H1 (cell line): Measurements from ENCODE around the gene LRCH3. TPM values are rescaled to one million over a fixed set of nuclear protein-coding genes. Genes with fewer than 3 reads are reported as not detected.

Experiments used
- GTF2F1 ChIP-seq: IDR thresholded peaks from 2 replicates; pipeline ENCODE4 v1.6.1; 2012; ENCODE audit warnings: low read depth, low read length, improper control_type of control experiment, borderline replicate concordance
- JUND ChIP-seq: IDR thresholded peaks from 2 replicates; pipeline ENCODE4 v1.6.1; 2011; ENCODE audit warnings: mild to moderate bottlenecking, improper control_type of control experiment, low read length
- KDM5A ChIP-seq: fragments of 200-600 bp; IDR thresholded peaks from 2 replicates; pipeline ENCODE4 v1.7.1; 2012; ENCODE audit warnings: mild to moderate bottlenecking, low read length, inconsistent platforms, mixed read lengths
- NRF1 ChIP-seq: IDR thresholded peaks from 2 replicates; pipeline ENCODE4 v1.6.1; 2011; ENCODE audit warnings: mild to moderate bottlenecking, low read depth, low read length, improper control_type of control experiment
- PHF8 ChIP-seq: fragments of 200-600 bp; sonication (generic); conservative IDR thresholded peaks from 2 replicates; pipeline ENCODE4 v1.7.1; 2012; ENCODE audit warnings: low read depth, mild to moderate bottlenecking, inconsistent platforms, low read length, moderate library complexity
- RFX5 ChIP-seq: IDR thresholded peaks from 2 replicates; pipeline ENCODE4 v1.6.1; 2011; ENCODE audit warnings: low read depth, low read length, improper control_type of control experiment, borderline replicate concordance
- RNF2 ChIP-seq: fragments of 200-900, 300-1000 bp; sonication (generic); IDR thresholded peaks from 2 replicates; pipeline ENCODE4 v1.7.1; 2016; ENCODE audit warnings: borderline replicate concordance, low read depth, mild to moderate bottlenecking, antibody characterized with exemption, low read length; ENCODE audit not compliant: poor library complexity, severe bottlenecking; ENCODE audit errors: missing control alignments
- SIRT6 ChIP-seq: IDR thresholded peaks from one replicate; pipeline ENCODE4 v1.7.1; 2012; ENCODE audit warnings: low read length, inconsistent platforms
- SUZ12 ChIP-seq: fragments of 200-600 bp; sonication (generic); IDR thresholded peaks from 2 replicates; pipeline ENCODE4 v1.6.1; 2012; ENCODE audit warnings: mild to moderate bottlenecking, inconsistent platforms, low read length, moderate library complexity, mixed read lengths
- TCF12 ChIP-seq: IDR thresholded peaks from 2 replicates; pipeline ENCODE4 v1.6.1; 2011; ENCODE audit warnings: low read depth, mild to moderate bottlenecking, low read length
- YY1 ChIP-seq: IDR thresholded peaks from 2 replicates; pipeline ENCODE4 v1.6.1; 2011; ENCODE audit warnings: low read depth, mild to moderate bottlenecking, low read length
- ZNF274 ChIP-seq: IDR thresholded peaks from 2 replicates; pipeline ENCODE4 v1.7.0; 2012; ENCODE audit warnings: low read length, borderline replicate concordance; ENCODE audit errors: extremely low read depth
- polyA plus RNA-seq, 7 experiments: library from polyadenylated mRNA; depleted of rRNA in 3 of 7; stranded (reverse) in 5 of 7; unstranded in 2 of 7; fragments of >200 nt in 5 of 7; fragments of 200-250 nt in 2 of 7; gene quantifications; 1 replicate in 5 of 7; 2 replicates in 1 of 7; 4 replicates in 1 of 7; pipeline versions ENCODE4 v1.2.1 to v1.2.3, GENCODE V29; 2011 to 2013; ENCODE audit warnings: missing spikeins in 2 of 7, mixed read lengths in 2 of 7
- total RNA-seq: library from RNA; stranded (reverse); fragmentation: NEBNext Ultra II Directional; extraction: Animal tissue kit (Norgen Biotek cat#: 25700); gene quantifications from 2 replicates; pipeline ENCODE4 v1.2.1, GENCODE V29; 2021
- TF ChIP-seq, protein P1 (sequence below), 3 experiments: IDR thresholded peaks; 1 replicate in 2 of 3; 2 replicates in 1 of 3; pipeline versions ENCODE4 v1.5.1 to v1.6.1; 2011; ENCODE audit warnings: low read length in 3 of 3, mild to moderate bottlenecking in 3 of 3, inconsistent platforms in 2 of 3, low read depth in 1 of 3, moderate library complexity in 1 of 3; ENCODE audit not compliant: insufficient read depth in 1 of 3; ENCODE audit errors: control extremely low read depth in 1 of 3

LRCH3 gene
- total and polyA plus RNA-seq, 2 of the 8 experiments (the other 6 are each of a cell fraction or from before 2014, with no cell fraction given) = 58.4 to 66.0 TPM

DNA sequence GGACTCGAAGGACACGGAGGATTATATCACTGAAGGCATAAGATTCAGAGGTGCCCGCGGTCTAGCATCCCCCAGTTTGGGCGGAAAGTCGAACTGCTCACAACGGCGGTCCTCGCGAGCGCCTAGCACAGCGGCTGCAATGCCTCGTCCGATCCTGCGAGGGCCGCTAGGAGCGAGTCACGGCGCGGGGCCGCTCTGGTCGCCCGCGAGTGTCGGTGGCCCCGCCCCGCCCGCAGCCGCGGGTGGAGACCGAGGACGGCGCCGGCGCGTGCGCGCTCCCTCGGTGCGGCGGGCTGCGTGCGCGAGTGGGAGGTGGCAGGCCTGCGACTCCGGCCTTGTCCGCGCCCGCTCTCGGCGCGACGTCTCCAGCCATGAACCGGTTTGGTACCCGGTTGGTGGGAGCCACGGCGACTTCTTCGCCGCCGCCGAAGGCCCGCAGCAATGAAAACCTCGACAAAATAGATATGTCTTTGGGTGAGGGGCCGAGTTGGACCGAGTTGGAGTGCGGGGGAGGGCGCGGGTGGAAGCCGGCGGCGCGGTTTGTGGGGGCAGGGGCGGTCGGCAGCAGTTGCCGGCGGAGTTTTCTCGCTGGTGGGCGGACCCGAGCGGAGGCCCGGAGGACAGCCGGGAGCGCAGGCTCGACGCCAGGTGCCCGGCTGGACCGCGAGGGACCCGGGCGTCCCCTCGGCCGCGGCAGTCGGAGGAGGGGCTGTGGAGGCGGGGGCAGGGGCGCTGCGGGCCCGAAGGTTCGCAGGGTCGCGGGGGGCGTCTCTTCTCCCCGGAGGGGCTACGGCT is 41.3 kb upstream of the LRCH3 start, which contains the start of gene FYTTD1 (continued):
- TF ChIP-seq, protein P1, sequence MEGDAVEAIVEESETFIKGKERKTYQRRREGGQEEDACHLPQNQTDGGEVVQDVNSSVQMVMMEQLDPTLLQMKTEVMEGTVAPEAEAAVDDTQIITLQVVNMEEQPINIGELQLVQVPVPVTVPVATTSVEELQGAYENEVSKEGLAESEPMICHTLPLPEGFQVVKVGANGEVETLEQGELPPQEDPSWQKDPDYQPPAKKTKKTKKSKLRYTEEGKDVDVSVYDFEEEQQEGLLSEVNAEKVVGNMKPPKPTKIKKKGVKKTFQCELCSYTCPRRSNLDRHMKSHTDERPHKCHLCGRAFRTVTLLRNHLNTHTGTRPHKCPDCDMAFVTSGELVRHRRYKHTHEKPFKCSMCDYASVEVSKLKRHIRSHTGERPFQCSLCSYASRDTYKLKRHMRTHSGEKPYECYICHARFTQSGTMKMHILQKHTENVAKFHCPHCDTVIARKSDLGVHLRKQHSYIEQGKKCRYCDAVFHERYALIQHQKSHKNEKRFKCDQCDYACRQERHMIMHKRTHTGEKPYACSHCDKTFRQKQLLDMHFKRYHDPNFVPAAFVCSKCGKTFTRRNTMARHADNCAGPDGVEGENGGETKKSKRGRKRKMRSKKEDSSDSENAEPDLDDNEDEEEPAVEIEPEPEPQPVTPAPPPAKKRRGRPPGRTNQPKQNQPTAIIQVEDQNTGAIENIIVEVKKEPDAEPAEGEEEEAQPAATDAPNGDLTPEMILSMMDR (IDR thresholded peaks at IDR 0.05; ENCODE audit: control extremely low read depth in 1 of 3, insufficient read depth in 1 of 3, low read depth in 1 of 3, low read length in 3 of 3) = peak in 2 of 3 experiments; percentile 33; a peak in 3 of 4 replicates
- TF ChIP-seq JUND = no peak
- TF ChIP-seq RFX5 = no peak
- TF ChIP-seq YY1 = no peak
- peak; percentile 26; the same call in 1 of the 2 replicates for TF ChIP-seq SUZ12
- TF ChIP-seq TCF12 = no peak
- TF ChIP-seq ZNF274 = no peak
- no peak for TF ChIP-seq KDM5A
- TF ChIP-seq GTF2F1 = no peak
- TF ChIP-seq RNF2 = no peak
- TF ChIP-seq PHF8 = peak; percentile 39; the same call in 1 of the 2 replicates
- no peak for TF ChIP-seq NRF1
- no peak for TF ChIP-seq SIRT6
